ENCODE data around the gene RHOJ. TPM values are rescaled to one million over a fixed set of nuclear protein-coding genes. Genes with fewer than 3 reads are reported as not detected.
"Not testable (repeated sequence)": the region's sequence is repeated elsewhere in the genome, so short reads cannot be mapped to it uniquely, and the experiment has no call there.

Gene RHOJ
- polyA plus RNA-seq, 4 donors = 0.45 to 11.1 (median 5.9) TPM

DNA sequence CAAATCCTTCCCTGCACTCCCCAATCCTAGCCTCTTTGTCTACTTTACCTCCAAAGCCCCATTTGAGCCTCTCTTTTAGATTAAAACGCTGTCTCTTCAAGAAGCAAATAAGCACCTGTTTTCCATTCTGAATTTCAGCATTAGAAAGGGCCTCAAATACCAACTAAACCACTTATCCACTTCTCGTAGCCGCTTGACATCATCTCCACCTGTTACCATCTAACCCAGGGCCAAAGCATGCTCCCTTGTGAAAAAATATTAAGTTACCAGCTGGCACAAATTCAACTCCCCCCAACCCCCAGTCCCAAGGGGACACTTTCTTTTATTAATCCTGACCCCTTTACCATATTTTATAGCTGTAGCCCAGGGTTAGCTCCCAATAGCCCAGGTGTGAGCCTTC, 71.4 kb downstream of the RHOJ start:
- Histone ChIP-seq H3K27me3 (ENCODE audit: control insufficient read depth in 3 of 3, insufficient read depth in 3 of 3, low read length in 3 of 3) (no peaks in the 10 kb centered on the region), H3K9me3 (ENCODE audit: control insufficient read depth in 2 of 2, insufficient read depth in 1 of 2, low read depth in 1 of 2, low read length in 1 of 2) (no peaks in the 10 kb centered on the region), H3K36me3 (ENCODE audit: control insufficient read depth in 3 of 3, insufficient read depth in 2 of 3, low read depth in 1 of 3, low read length in 3 of 3) (peaks cover 0 to 2% (median 0%) of the 10 kb centered on the region in 3 donors), H3K27ac (ENCODE audit: low read depth in 1 of 3, low read length in 2 of 3) (no peak overlapping the region), H3K4me3 (ENCODE audit: low read depth in 1 of 3, low read length in 3 of 3) (no peak overlapping the region), H3K4me1 (ENCODE audit: control insufficient read depth in 3 of 3, insufficient read depth in 2 of 3, low read depth in 1 of 3, low read length in 2 of 3) (no peaks in the 10 kb centered on the region)
- FAIRE-seq = no peak
- WGBS, 3 donors = 85 to 90% (median 88%) methylated on average over 3 of the region's 3 CpGs
- DNase-seq = no peak

DNA sequence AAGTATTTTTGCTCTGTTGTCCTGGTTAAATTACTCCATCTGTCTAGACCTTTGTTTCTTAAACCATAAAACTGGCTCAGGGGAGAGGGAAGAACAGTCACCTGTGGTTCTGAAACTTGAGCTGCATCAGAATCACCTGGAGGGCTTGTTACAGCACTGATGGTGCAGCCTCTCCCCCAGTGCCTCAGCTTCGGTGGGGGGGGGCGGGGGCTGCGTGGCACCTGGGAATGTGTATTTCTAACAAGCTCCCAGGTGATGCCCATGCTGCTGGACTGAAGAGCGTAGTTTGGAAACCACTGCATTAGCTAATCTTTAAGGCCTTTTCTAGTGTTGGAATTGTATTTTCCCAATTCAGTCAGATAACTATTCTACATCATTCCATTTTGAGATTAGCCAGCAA, 71.8 kb downstream of the RHOJ start:
- H3K4me3 ChIP-seq (ENCODE audit: low read depth in 1 of 3, low read length in 3 of 3) = no peak overlapping the region
- FAIRE-seq (no peak), DNase-seq (no peak)
- H3K27ac ChIP-seq (ENCODE audit: low read depth in 1 of 3, low read length in 2 of 3) = no peak overlapping the region
- H3K4me1 ChIP-seq (ENCODE audit: control insufficient read depth in 3 of 3, insufficient read depth in 2 of 3, low read depth in 1 of 3, low read length in 2 of 3) = no peaks in the 10 kb centered on the region
- H3K36me3 ChIP-seq (ENCODE audit: control insufficient read depth in 3 of 3, insufficient read depth in 2 of 3, low read depth in 1 of 3, low read length in 3 of 3) = peaks cover 0 to 2% (median 0%) of the 10 kb centered on the region in 3 donors
- no peaks in the 10 kb centered on the region for H3K9me3 ChIP-seq (ENCODE audit: control insufficient read depth in 2 of 2, insufficient read depth in 1 of 2, low read depth in 1 of 2, low read length in 1 of 2)
- H3K27me3 ChIP-seq (ENCODE audit: control insufficient read depth in 3 of 3, insufficient read depth in 3 of 3, low read length in 3 of 3) = no peaks in the 10 kb centered on the region
- 67 to 80% (median 70%) methylated on average over 4 of the region's 4 CpGs for WGBS, 3 donors

DNA sequence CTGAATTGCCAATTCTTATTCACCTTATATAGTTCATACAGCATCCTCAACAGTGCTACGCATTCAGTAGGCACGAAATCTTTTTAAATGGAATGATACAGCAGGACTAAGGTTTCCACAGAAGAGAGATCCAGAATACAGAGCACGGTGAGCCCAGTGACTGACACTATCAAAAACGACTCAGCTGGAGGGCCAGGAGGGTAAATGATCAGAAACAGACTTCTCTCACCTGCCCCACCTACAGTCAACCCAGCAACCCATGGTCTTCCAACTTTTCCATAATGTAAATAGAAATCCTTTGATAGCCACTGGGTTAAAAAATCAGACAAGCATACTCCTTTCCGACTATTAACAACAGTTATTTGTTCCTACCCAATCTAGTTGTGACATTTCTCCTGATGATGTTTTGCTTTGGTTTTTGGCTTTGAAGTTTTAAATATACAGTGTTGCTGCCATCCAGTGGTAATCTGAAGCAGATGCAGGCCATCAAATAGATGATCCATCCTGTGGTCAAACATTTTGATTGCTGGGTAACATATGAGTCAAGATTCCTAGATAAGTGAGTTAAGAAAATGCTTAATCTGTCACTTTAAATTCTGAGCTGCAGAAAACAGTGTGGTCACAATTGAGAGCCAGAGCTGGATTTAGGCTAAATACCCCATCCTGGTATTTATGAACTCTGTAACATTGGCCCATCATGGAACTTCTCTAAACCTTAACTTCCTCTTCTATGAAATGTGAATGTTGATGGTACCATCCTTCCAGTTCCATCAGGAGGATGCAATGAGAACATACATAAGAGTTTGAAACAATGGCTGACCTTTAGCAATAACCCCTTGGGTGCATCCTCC, 72.5 kb downstream of the RHOJ start:
- no peaks in the 10 kb centered on the region for H3K27me3 ChIP-seq (ENCODE audit: control insufficient read depth in 3 of 3, insufficient read depth in 3 of 3, low read length in 3 of 3)
- DNase-seq (peak; percentile 25 to 32), FAIRE-seq (no peak)

DNA sequence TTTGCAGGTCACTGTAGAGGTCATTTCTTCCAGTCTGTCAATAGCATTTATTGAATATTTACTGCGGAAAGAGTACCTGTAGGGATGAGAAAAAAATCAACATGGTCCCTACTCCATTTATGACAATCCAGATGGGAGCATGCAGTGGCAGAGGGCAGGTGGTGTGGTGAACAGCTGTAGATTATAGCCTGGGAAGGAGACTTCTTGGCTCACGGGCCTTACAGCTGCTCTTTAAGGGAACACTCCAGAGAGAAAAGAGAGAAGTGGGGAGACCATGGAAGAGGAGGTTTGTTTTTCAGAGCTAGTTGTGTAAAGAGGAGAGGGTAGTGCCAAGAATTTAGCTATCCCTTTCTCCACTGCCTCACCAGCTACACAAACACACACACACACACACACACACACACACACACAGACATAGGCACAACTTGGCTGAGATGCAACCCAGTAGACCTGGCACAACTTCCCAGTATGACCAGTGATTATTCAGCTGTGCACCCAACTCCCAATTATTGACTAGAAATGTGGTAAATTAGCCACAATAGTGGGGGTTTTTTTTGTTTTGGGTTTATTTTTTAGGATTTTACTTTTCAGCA, 73.4 kb downstream of the RHOJ start:
- DNase-seq (no peak), FAIRE-seq (no peak)
- H3K9me3 ChIP-seq (ENCODE audit: control insufficient read depth in 2 of 2, insufficient read depth in 1 of 2, low read depth in 1 of 2, low read length in 1 of 2) = no peaks in the 10 kb centered on the region
- peaks cover 0 to 2% (median 0%) of the 10 kb centered on the region in 3 donors for H3K36me3 ChIP-seq (ENCODE audit: control insufficient read depth in 3 of 3, insufficient read depth in 2 of 3, low read depth in 1 of 3, low read length in 3 of 3)
- H3K4me1 ChIP-seq (ENCODE audit: control insufficient read depth in 3 of 3, insufficient read depth in 2 of 3, low read depth in 1 of 3, low read length in 2 of 3) = no peaks in the 10 kb centered on the region
- no peaks in the 10 kb centered on the region for H3K27me3 ChIP-seq (ENCODE audit: control insufficient read depth in 3 of 3, insufficient read depth in 3 of 3, low read length in 3 of 3)
- no peak overlapping the region for H3K4me3 ChIP-seq (ENCODE audit: low read depth in 1 of 3, low read length in 3 of 3)
- WGBS, 3 donors = 27 to 53% (median 41%) methylated on average over 2 of the region's 2 CpGs
- no peak overlapping the region for H3K27ac ChIP-seq (ENCODE audit: low read depth in 1 of 3, low read length in 2 of 3)

More for the DNA sequence above, 72.5 kb downstream of the RHOJ start:
- H3K27ac ChIP-seq (ENCODE audit: low read depth in 1 of 3, low read length in 2 of 3) = no peak overlapping the region
- no peaks in the 10 kb centered on the region for H3K4me1 ChIP-seq (ENCODE audit: control insufficient read depth in 3 of 3, insufficient read depth in 2 of 3, low read depth in 1 of 3, low read length in 2 of 3)
- no peaks in the 10 kb centered on the region for H3K9me3 ChIP-seq (ENCODE audit: control insufficient read depth in 2 of 2, insufficient read depth in 1 of 2, low read depth in 1 of 2, low read length in 1 of 2)
- H3K4me3 ChIP-seq (ENCODE audit: low read depth in 1 of 3, low read length in 3 of 3) = no peak overlapping the region
- H3K36me3 ChIP-seq (ENCODE audit: control insufficient read depth in 3 of 3, insufficient read depth in 2 of 3, low read depth in 1 of 3, low read length in 3 of 3) = peaks cover 0 to 2% (median 0%) of the 10 kb centered on the region in 3 donors
- 45 to 47% (median 46%) methylated on average over 5 of the region's 5 CpGs for WGBS, 3 donors

DNA sequence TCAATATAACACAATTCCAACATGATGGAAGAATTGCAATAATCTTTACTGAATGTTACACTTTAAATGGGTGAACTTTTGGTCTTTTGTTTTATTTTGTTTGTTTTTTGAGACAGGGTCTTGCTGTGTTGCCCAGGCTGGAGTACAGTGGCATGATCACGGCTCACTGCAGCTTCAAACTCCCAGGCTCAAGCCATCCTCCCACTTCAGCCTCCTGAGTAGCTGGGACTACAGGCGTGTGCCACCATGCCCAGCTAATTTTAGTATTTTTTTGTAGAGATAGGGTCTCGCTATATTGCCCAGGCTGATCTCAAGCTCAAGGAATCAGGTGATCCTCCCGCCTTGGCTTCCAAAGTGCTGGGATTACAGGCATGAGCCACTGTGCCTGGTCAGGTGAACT, 75.7 kb downstream of the RHOJ start:
- H3K27me3 ChIP-seq (ENCODE audit: control insufficient read depth in 3 of 3, insufficient read depth in 3 of 3, low read length in 3 of 3); H3K4me1 ChIP-seq (ENCODE audit: control insufficient read depth in 3 of 3, insufficient read depth in 2 of 3, low read depth in 1 of 3, low read length in 2 of 3); H3K27ac ChIP-seq (ENCODE audit: low read depth in 1 of 3, low read length in 2 of 3); H3K36me3 ChIP-seq (ENCODE audit: control insufficient read depth in 3 of 3, insufficient read depth in 2 of 3, low read depth in 1 of 3, low read length in 3 of 3); DNase-seq; FAIRE-seq; H3K4me3 ChIP-seq (ENCODE audit: low read depth in 1 of 3, low read length in 3 of 3); H3K9me3 ChIP-seq (ENCODE audit: control insufficient read depth in 2 of 2, insufficient read depth in 1 of 2, low read depth in 1 of 2, low read length in 1 of 2): not testable (repeated sequence)
- WGBS, 3 donors = 81 to 95% (median 95%) methylated on average over 4 of the region's 4 CpGs

DNA sequence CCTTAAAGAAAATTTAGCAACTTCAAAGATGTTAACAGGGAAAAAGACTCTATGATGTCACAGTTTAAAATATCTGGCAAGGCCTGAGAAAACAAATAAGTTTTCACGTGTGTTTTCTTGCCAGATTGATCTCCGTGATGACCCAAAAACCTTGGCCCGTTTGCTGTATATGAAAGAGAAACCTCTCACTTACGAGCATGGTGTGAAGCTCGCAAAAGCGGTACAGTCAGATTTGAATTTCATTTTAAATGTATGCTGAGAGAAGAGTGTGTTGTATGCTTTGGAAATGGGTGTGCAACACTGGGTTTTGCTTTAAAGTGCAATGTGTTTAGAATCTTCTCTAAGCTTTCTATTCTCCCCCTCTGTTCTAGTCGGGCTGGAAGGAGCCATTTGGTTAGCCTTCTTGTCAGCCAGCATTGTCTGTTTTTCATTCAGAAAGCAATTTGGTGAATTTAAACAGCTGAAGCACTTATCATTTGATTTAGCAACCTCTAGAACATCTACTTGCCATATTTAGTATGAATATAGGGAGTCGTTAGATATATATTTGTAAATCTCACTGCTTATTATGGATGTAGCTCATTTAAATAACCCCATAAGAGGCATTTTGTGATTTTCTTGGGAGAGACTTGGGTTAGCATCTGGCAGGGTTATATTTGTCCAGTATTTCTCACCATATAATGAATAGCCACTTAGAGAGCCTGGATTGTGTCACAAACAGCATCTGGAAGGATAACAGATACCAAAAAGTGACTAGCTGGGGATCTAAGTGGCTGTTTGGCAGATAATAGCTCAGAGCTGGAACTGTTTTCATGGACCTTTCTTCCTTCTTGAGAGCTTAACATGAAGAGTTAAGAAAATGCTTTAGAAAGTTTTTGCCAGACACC, 79.0 kb downstream of the RHOJ start:
- no peaks in the 10 kb centered on the region for H3K9me3 ChIP-seq (ENCODE audit: control insufficient read depth in 2 of 2, insufficient read depth in 1 of 2, low read depth in 1 of 2, low read length in 1 of 2)
- H3K27me3 ChIP-seq (ENCODE audit: control insufficient read depth in 3 of 3, insufficient read depth in 3 of 3, low read length in 3 of 3) = no peaks in the 10 kb centered on the region
- FAIRE-seq = no peak
- 50 to 67% (median 51%) methylated on average over 8 of the region's 8 CpGs for WGBS, 3 donors
- H3K4me1 ChIP-seq (ENCODE audit: control insufficient read depth in 3 of 3, insufficient read depth in 2 of 3, low read depth in 1 of 3, low read length in 2 of 3) = no peaks in the 10 kb centered on the region
- H3K27ac ChIP-seq (ENCODE audit: low read depth in 1 of 3, low read length in 2 of 3) = no peak overlapping the region
- no peaks in the 10 kb centered on the region for H3K36me3 ChIP-seq (ENCODE audit: control insufficient read depth in 3 of 3, insufficient read depth in 2 of 3, low read depth in 1 of 3, low read length in 3 of 3)
- no peak for DNase-seq
- no peak overlapping the region for H3K4me3 ChIP-seq (ENCODE audit: low read depth in 1 of 3, low read length in 3 of 3)

DNA sequence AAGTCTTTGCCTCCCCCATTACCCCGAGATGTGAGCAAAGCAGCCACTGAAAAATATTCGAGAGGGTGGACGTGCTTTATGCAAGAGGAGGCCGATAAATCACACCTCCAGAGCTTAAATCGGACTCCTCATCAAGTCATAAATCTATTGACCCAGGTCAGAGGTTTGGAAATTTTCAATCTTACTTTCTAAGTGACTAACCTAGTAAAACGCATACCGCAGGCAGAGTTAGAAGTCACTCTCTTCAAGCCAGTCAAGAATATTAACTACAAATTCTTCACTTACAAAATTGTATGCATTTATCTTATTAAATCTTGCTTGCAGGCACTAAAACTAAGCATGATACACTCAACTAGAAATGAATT, 79.6 kb downstream of the RHOJ start:
- no peaks in the 10 kb centered on the region for H3K27me3 ChIP-seq (ENCODE audit: control insufficient read depth in 3 of 3, insufficient read depth in 3 of 3, low read length in 3 of 3)
- H3K27ac ChIP-seq (ENCODE audit: low read depth in 1 of 3, low read length in 2 of 3) = no peak overlapping the region
- H3K4me1 ChIP-seq (ENCODE audit: control insufficient read depth in 3 of 3, insufficient read depth in 2 of 3, low read depth in 1 of 3, low read length in 2 of 3) = no peaks in the 10 kb centered on the region
- H3K36me3 ChIP-seq (ENCODE audit: control insufficient read depth in 3 of 3, insufficient read depth in 2 of 3, low read depth in 1 of 3, low read length in 3 of 3) = no peaks in the 10 kb centered on the region
- DNase-seq (no peak), FAIRE-seq (no peak)
- H3K4me3 ChIP-seq (ENCODE audit: low read depth in 1 of 3, low read length in 3 of 3) = no peak overlapping the region
- no peaks in the 10 kb centered on the region for H3K9me3 ChIP-seq (ENCODE audit: control insufficient read depth in 2 of 2, insufficient read depth in 1 of 2, low read depth in 1 of 2, low read length in 1 of 2)
- WGBS, 3 donors = 64 to 68% (median 66%) methylated on average over 7 of the region's 7 CpGs

DNA sequence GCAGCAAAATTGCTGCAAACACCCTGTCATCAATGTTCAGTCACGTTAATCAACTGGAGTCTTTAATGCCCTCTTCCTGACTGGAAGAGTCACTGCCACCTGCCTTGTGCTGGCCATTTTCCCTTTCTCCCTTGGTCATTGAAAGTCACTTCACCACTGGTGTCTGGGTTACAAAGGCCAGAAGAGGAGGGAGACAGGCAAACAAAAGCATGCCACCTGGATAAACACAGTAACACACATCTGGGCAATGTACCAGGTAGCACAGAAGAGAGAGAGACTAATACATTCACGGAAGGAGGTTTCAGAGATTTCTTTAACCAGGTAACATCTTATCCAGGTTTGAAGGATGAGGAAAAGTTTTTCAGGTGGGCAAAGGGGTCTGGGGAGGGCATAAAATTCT, 81.8 kb downstream of the RHOJ start:
- Histone ChIP-seq H3K27me3 (ENCODE audit: control insufficient read depth in 3 of 3, insufficient read depth in 3 of 3, low read length in 3 of 3) (no peaks in the 10 kb centered on the region), H3K9me3 (ENCODE audit: control insufficient read depth in 2 of 2, insufficient read depth in 1 of 2, low read depth in 1 of 2, low read length in 1 of 2) (no peaks in the 10 kb centered on the region), H3K4me3 (ENCODE audit: low read depth in 1 of 3, low read length in 3 of 3) (no peak overlapping the region), H3K4me1 (ENCODE audit: control insufficient read depth in 3 of 3, insufficient read depth in 2 of 3, low read depth in 1 of 3, low read length in 2 of 3) (no peaks in the 10 kb centered on the region), H3K27ac (ENCODE audit: low read depth in 1 of 3, low read length in 2 of 3) (no peak overlapping the region), H3K36me3 (ENCODE audit: control insufficient read depth in 3 of 3, insufficient read depth in 2 of 3, low read depth in 1 of 3, low read length in 3 of 3) (peaks cover 0 to 3% (median 0%) of the 10 kb centered on the region in 3 donors)
- DNase-seq (no peak), FAIRE-seq (no peak)
- WGBS, 3 donors = 24 to 79% (median 48%) methylated on average over 2 of the region's 2 CpGs
